PC-9 (cell line): Measurements from ENCODE around the gene LRP1B. TPM values are rescaled to one million over a fixed set of nuclear protein-coding genes. Genes with fewer than 3 reads are reported as not detected.

Experiments
- BruUV-seq: library from RNA; stranded (reverse); fragments of 400-500 nt; replicated peaks from 2 replicates; lab custom pipeline; 2021; lab: Mats Ljungman, UMichigan
- CTCF ChIA-PET: fragments of 300-600 bp; sonication (Branson Sonifier 250); formaldehyde crosslinking; loops from one replicate; lab custom pipeline; 2022; ENCODE audit warnings: antibody characterized with exemption; lab: Charles Lee
- POLR2A ChIA-PET: fragments of 300-600 bp; sonication (Branson Sonifier 250); formaldehyde crosslinking; loops from one replicate; lab custom pipeline; 2022; ENCODE audit warnings: antibody characterized with exemption; ENCODE audit not compliant: unreplicated experiment; lab: Charles Lee
- DNase-seq, 2 experiments: peaks; one replicate each; pipeline versions ENCODE4 v3.0.0 to v3.0.0-alpha.2; 2015 to 2022; ENCODE audit warnings: mixed read lengths in 1 of 2
- H2AFZ ChIP-seq: fragments of 200-600 bp; sonication (generic); 2 replicates; pipeline ENCODE4 v1.8.1; 2017; ENCODE audit warnings: antibody characterized with exemption
- H3F3A ChIP-seq: fragments of 200-600 bp; sonication (generic); 2 replicates; pipeline ENCODE4 v1.8.1; 2017; ENCODE audit warnings: antibody characterized with exemption, mild to moderate bottlenecking, low read depth; ENCODE audit not compliant: insufficient read depth
- H3K27ac ChIP-seq: fragments of 200-600 bp; sonication (generic); 2 replicates; pipeline ENCODE4 v1.6.1; 2016; ENCODE audit warnings: mixed run types
- H3K27me3 ChIP-seq: fragments of 200-600 bp; sonication (generic); 2 replicates; pipeline ENCODE4 v1.6.1; 2016; ENCODE audit warnings: low read depth, mixed run types; ENCODE audit not compliant: insufficient read depth
- H3K36me3 ChIP-seq: fragments of 200-600 bp; sonication (generic); 2 replicates; pipeline ENCODE4 v1.6.1; 2016; ENCODE audit warnings: low read depth, mixed run types
- H3K4me1 ChIP-seq: fragments of 200-600 bp; sonication (generic); replicated peaks from 2 replicates; pipeline ENCODE4 v1.6.1; 2016; ENCODE audit warnings: mixed run types; ENCODE audit not compliant: insufficient read depth
- H3K4me2 ChIP-seq: fragments of 200-600 bp; sonication (generic); 2 replicates; pipeline ENCODE4 v1.6.1; 2017; ENCODE audit warnings: mixed run types
- H3K4me3 ChIP-seq: fragments of 200-600 bp; sonication (generic); 2 replicates; pipeline ENCODE4 v1.6.1; 2016; ENCODE audit warnings: mixed run types
- H3K79me2 ChIP-seq: fragments of 200-600 bp; sonication (generic); 2 replicates; pipeline ENCODE4 v1.6.1; 2017; ENCODE audit warnings: low read depth, mixed run types
- H3K9me2 ChIP-seq: fragments of 200-600 bp; sonication (generic); 2 replicates; pipeline ENCODE4 v1.8.1; 2017; ENCODE audit warnings: mild to moderate bottlenecking; ENCODE audit not compliant: insufficient read depth
- H3K9me3 ChIP-seq: fragments of 200-600 bp; sonication (generic); 2 replicates; pipeline ENCODE4 v1.8.1; 2016; ENCODE audit warnings: low read depth; ENCODE audit not compliant: insufficient read depth
- H4K20me1 ChIP-seq: fragments of 200-600 bp; sonication (generic); 2 replicates; pipeline ENCODE4 v1.8.1; 2017; ENCODE audit not compliant: insufficient read depth
- CTCF ChIP-seq: fragments of 200-600 bp; sonication (generic); conservative IDR thresholded peaks from 2 replicates; pipeline ENCODE4 v1.6.1; 2017; ENCODE audit warnings: mixed run types, antibody characterized with exemption, mild to moderate bottlenecking, moderate library complexity
- EZH2 ChIP-seq: fragments of 200-600 bp; sonication (generic); IDR thresholded peaks from 2 replicates; pipeline ENCODE4 v1.8.0; 2017; ENCODE audit warnings: antibody characterized with exemption, low read depth
- intact Hi-C: fragments of 100-400 bp; cut with micrococcal nuclease; formaldehyde crosslinking; loops from one replicate; pipeline ENCODE4 v1.10.0; 2022; ENCODE audit not compliant: unreplicated experiment
- total RNA-seq: library from RNA; stranded (reverse); gene quantifications from 2 replicates; pipeline ENCODE4 v1.2.3, GENCODE V29; 2021

Gene LRP1B
- total RNA-seq, 1 experiment from 2014 or later, result 1.7 TPM

- Histone ChIP-seq H3K27ac (no peak overlapping the region), H3K9me2 (no peaks in the 10 kb centered on the region), H3F3A (no peaks in the 10 kb centered on the region), H3K4me2 (no peak overlapping the region), H3K4me1 (no peaks in the 10 kb centered on the region), H3K4me3 (no peak overlapping the region), H3K36me3 (no peaks in the 10 kb centered on the region), H2AFZ (no peak overlapping the region), H3K79me2 (no peaks in the 10 kb centered on the region), H3K9me3 (no peaks in the 10 kb centered on the region), H4K20me1 (no peaks in the 10 kb centered on the region), H3K27me3 (no peaks in the 10 kb centered on the region)
- CTCF ChIA-PET, result no interaction called here
- BruUV-seq, result no TSS peak
- intact Hi-C loops, result no loop called here
- POLR2A ChIA-PET, result no interaction called here
- DNase-seq, result no peak
- TF ChIP-seq EZH2 (no peak), CTCF (no peak)
These were observed 655.0 kb downstream of the LRP1B start for GRCh38 chr2:141475801-141476200.

GRCh38 chr2:141468761-141469160, 662.1 kb downstream of the LRP1B start:
- TF ChIP-seq CTCF (no peak), EZH2 (no peak)
- no peaks in the 10 kb centered on the region for H3K79me2 ChIP-seq
- no TSS peak for BruUV-seq
- POLR2A ChIA-PET, result no interaction called here
- H3K36me3 ChIP-seq, result no peaks in the 10 kb centered on the region
- H3K27me3 ChIP-seq, result no peaks in the 10 kb centered on the region
- intact Hi-C loops, result no loop called here
- H3K4me1 ChIP-seq, result no peaks in the 10 kb centered on the region
- no peaks in the 10 kb centered on the region for H3K9me3 ChIP-seq
- H3K27ac ChIP-seq, result no peak overlapping the region
- no peak overlapping the region for H2AFZ ChIP-seq
- H3K9me2 ChIP-seq, result no peaks in the 10 kb centered on the region
- H3K4me3 ChIP-seq, result no peak overlapping the region
- no peak for DNase-seq
- H4K20me1 ChIP-seq, result no peaks in the 10 kb centered on the region
- CTCF ChIA-PET, result no interaction called here
- H3K4me2 ChIP-seq, result no peak overlapping the region
- no peaks in the 10 kb centered on the region for H3F3A ChIP-seq

- no TSS peak for BruUV-seq
- CTCF ChIA-PET, result no interaction called here
- Histone ChIP-seq H2AFZ (no peak overlapping the region), H4K20me1 (no peaks in the 10 kb centered on the region), H3K4me3 (no peak overlapping the region), H3F3A (no peaks in the 10 kb centered on the region), H3K36me3 (no peaks in the 10 kb centered on the region), H3K79me2 (no peaks in the 10 kb centered on the region), H3K27ac (no peak overlapping the region), H3K4me1 (no peaks in the 10 kb centered on the region), H3K9me3 (no peaks in the 10 kb centered on the region), H3K4me2 (no peak overlapping the region), H3K9me2 (no peaks in the 10 kb centered on the region), H3K27me3 (no peaks in the 10 kb centered on the region)
- POLR2A ChIA-PET, result no interaction called here
- no peak for DNase-seq
- intact Hi-C loops, result no loop called here
- TF ChIP-seq CTCF, result no peak
- TF ChIP-seq EZH2, result no peak
These were observed 663.5 kb downstream of the LRP1B start for GRCh38 chr2:141467331-141467730.
